Body of pancreas (tissue), 4 donors: ENCODE data around the gene DAPK1.

Source experiments
- POLR2A ChIP-seq, 3 donors: fragments of 450-650 bp; IDR thresholded peaks; one replicate each; pipeline ENCODE4 v1.6.1; 2016; ENCODE audit warnings: antibody characterized with exemption in 3 of 3, mild to moderate bottlenecking in 2 of 3
- TF ChIP-seq, protein P1 (sequence below), 7 experiments: fragments of 450-650 bp in 4 of 7; fragments of 200-600 bp in 3 of 7; sonication (generic) in 3 of 7; IDR thresholded peaks; one replicate each; pipeline ENCODE4 v1.5.1; 2016 to 2019; ENCODE audit warnings: antibody characterized with exemption in 7 of 7

DNA sequence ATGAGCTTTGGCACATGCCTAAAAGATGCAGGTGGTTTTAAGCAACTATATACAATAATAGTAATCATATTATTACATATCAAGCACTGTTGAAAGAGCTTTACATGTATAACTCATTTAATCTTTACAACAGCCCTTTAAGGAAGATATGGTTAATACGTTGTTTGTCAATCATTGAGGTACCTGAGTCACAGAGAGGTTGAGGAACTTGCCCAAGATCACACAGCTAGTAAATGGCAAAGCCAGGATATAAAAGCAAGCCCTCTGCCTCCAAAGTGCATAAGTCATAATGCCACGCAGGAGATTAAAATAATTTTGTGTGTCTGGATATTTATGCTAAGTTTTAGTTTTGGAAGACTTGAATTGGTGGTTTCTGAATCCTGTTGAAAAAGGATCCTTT lies 90.2 kb downstream of the DAPK1 start:
- TF ChIP-seq, protein P1, sequence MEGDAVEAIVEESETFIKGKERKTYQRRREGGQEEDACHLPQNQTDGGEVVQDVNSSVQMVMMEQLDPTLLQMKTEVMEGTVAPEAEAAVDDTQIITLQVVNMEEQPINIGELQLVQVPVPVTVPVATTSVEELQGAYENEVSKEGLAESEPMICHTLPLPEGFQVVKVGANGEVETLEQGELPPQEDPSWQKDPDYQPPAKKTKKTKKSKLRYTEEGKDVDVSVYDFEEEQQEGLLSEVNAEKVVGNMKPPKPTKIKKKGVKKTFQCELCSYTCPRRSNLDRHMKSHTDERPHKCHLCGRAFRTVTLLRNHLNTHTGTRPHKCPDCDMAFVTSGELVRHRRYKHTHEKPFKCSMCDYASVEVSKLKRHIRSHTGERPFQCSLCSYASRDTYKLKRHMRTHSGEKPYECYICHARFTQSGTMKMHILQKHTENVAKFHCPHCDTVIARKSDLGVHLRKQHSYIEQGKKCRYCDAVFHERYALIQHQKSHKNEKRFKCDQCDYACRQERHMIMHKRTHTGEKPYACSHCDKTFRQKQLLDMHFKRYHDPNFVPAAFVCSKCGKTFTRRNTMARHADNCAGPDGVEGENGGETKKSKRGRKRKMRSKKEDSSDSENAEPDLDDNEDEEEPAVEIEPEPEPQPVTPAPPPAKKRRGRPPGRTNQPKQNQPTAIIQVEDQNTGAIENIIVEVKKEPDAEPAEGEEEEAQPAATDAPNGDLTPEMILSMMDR (IDR thresholded peaks at IDR 0.05): no peak
- TF ChIP-seq POLR2A (IDR thresholded peaks at IDR 0.05): no peak
